GM18909 (cell line): Measurements from ENCODE around the gene CEACAM6.

Experiments used
- ATAC-seq: cut with Tn5 transposase; IDR thresholded peaks from one replicate; pipeline ENCODE4 v1.9.1; 2021; ENCODE audit warnings: mild to moderate bottlenecking; ENCODE audit not compliant: unreplicated experiment, poor library complexity

The CEACAM6 gene

GRCh38 chr19:41793414-41793727 is 38.0 kb downstream of the CEACAM6 start:
- no peak for ATAC-seq

- no peak for ATAC-seq
These were observed 39.7 kb downstream of the CEACAM6 start for GRCh38 chr19:41795031-41795461.

- no peak for ATAC-seq
These were observed 41.0 kb downstream of the CEACAM6 start, which contains the start of gene CEACAM3 for GRCh38 chr19:41796362-41796761. TSS of gene CEACAM3 (plus strand) at chr19:41796587. CDS start at chr19:41796678, 91 bp downstream.

- no peak for ATAC-seq
These were observed 41.6 kb downstream of the CEACAM6 start for GRCh38 chr19:41796901-41797300.

GRCh38 chr19:41799444-41800000 is 44.2 kb downstream of the CEACAM6 start:
- no peak for ATAC-seq

GRCh38 chr19:41801031-41801430 is 45.7 kb downstream of the CEACAM6 start:
- ATAC-seq = no peak

- ATAC-seq = no peak
These were observed 46.5 kb downstream of the CEACAM6 start for GRCh38 chr19:41801792-41802211.

GRCh38 chr19:41802770-41803169 is 47.4 kb downstream of the CEACAM6 start:
- ATAC-seq = no peak

GRCh38 chr19:41804336-41804735 is 49.0 kb downstream of the CEACAM6 start:
- ATAC-seq = no peak

- ATAC-seq = no peak
These were observed 51.8 kb downstream of the CEACAM6 start for GRCh38 chr19:41807176-41807575.

GRCh38 chr19:41808663-41809566 is 53.6 kb downstream of the CEACAM6 start:
- ATAC-seq = no peak

GRCh38 chr19:41810301-41810700 is 55.0 kb downstream of the CEACAM6 start:
- no peak for ATAC-seq

GRCh38 chr19:41811036-41811435 is 55.7 kb downstream of the CEACAM6 start:
- no peak for ATAC-seq

GRCh38 chr19:41811981-41812380 is 56.7 kb downstream of the CEACAM6 start:
- ATAC-seq = no peak

GRCh38 chr19:41813911-41814310 is 58.6 kb downstream of the CEACAM6 start:
- no peak for ATAC-seq

- no peak for ATAC-seq
These were observed 60.0 kb downstream of the CEACAM6 start for GRCh38 chr19:41815301-41815700.

- no peak for ATAC-seq
These were observed 61.4 kb downstream of the CEACAM6 start for GRCh38 chr19:41816761-41817160.

GRCh38 chr19:41821003-41821735 is 65.8 kb downstream of the CEACAM6 start:
- ATAC-seq = no peak
